ENCODE measurements around the gene ENPP4. TPM values are rescaled to one million over a fixed set of nuclear protein-coding genes. Genes with fewer than 3 reads are reported as not detected.

Gene ENPP4
- total RNA-seq: 2.2 and 2.4 TPM in 2 replicates

GRCh38 chr6:46129629-46130511, at the start of gene ENPP4:
Gene ENPP4 (plus strand): TSS chr6:46129989. CDS start chr6:46139584, 9,595 bp downstream.

DNA sequence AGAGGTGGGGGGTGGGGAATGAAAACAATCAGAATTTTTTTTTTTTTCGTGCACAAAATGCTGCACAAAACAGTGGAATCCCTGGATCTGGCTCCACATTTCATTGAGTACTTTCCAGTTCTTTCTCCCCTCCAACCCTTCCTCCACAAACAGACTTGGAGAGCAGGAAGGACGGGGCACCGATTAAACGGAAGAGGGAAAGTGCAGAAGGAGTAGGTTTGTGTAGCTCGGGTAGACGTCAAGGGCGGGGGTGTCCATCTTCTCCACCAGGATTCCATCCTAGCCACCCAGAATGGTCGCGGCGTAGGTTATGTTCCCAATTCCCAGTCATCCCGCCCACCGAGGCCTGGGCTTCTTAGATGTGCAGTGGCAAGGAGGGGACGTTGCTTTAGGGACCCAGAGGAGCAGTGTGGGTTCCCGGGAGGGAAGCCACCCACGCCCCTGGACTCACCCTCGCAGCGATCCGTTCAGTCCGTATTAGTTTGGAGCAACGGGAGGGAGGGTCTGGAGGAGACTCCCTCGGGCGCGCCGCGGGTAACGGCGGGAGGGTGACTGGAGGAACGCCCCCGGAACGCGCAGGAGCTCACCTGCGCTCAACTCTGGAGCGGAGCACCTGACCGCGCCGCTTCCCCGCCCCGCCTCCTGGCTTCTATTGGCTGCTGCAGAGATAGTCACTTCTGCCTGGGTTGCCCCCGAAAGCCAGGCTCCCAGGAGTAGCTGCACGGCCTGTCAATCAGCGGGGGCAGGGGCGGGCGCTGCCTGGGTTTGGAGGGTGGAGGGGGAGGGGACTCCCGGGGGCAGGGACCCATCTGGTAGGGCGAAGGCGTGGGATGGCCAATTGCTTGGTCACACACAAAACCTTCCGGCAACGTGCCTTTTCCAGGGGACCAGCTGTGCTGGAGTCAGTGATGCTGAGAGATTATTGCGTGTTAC, 40.8 kb downstream of the ENPP4 start, which contains the start of gene ENPP5:
TSS of gene ENPP5 (minus strand) at position 624 of the 933 bp plus-strand sequence. CDS start 2,718 bp downstream, outside the sequence.

Other genes with a start within 250 kb of the ENPP4 start
- gene CLIC5, start 114.1 kb upstream of the ENPP4 start, total RNA-seq: not detected in 2 replicates
- gene ENPP5, start 41.0 kb downstream of the ENPP4 start, total RNA-seq: 0.50 and 0.55 TPM in 2 replicates